Measurements from ENCODE around the gene KAZN. TPM values are rescaled to one million over a fixed set of nuclear protein-coding genes. Genes with fewer than 3 reads are reported as not detected.

The KAZN gene
- polyA plus RNA-seq, 2 of the 4 experiments (the other 2 are of a cell fraction), result 1.3 to 1.9 TPM

GRCh38 chr1:14759843-14760242 lies 161.4 kb downstream of the KAZN start:
- WGBS (ENCODE audit: missing lambda C conversion rate), result 55% methylated on average over 7 of the region's 7 CpGs
- H3K4me2 ChIP-seq, result no peak overlapping the region
- no peak for FAIRE-seq

GRCh38 chr1:14760780-14761179 lies 162.3 kb downstream of the KAZN start:
- DNase-seq (ENCODE audit: low read depth in 1 of 2, low spot score in 1 of 2) (no peak), ATAC-seq (no peak), FAIRE-seq (no peak)
- Histone ChIP-seq H3K9me3 (no peaks in the 10 kb centered on the region), H3K4me3 (no peak overlapping the region), H3K4me2 (no peak overlapping the region), H3K4me1 (0 out of 3 replicates have a peak, but pooled peaks cover 6% of the 10 kb centered on the region), H3K27ac (no peak overlapping the region)
- CTCF ChIA-PET, result no interaction called here
- TF ChIP-seq RARB (CRISPR knock-in tag; IDR thresholded peaks at IDR 0.05) (no peak), REST (IDR thresholded peaks at IDR 0.05) (no peak), FOSL2 (IDR thresholded peaks at IDR 0.05) (no peak), FOSL2 (CRISPR knock-in tag; IDR thresholded peaks at IDR 0.05) (no peak), EHMT2 (IDR thresholded peaks at IDR 0.05; ENCODE audit: low read depth) (no peak), FOSB (CRISPR knock-in tag; IDR thresholded peaks at IDR 0.05) (no peak), SREBF2 (IDR thresholded peaks at IDR 0.05) (no peak), MAFK (IDR thresholded peaks at IDR 0.05; ENCODE audit: partially characterized antibody) (no peak), RAD21 (conservative IDR thresholded peaks at IDR 0.05 in 1 of 2, IDR thresholded peaks at IDR 0.05 in 1 of 2) (no peak), ZNF302 (CRISPR knock-in tag; IDR thresholded peaks at IDR 0.05) (no peak), ELK1 (IDR thresholded peaks at IDR 0.05; ENCODE audit: low read depth, low read length) (no peak), TP53 (CRISPR knock-in tag; IDR thresholded peaks at IDR 0.05) (no peak), KDM1A (IDR thresholded peaks at IDR 0.05; ENCODE audit: low read depth) (no peak), ZSCAN20 (CRISPR knock-in tag; IDR thresholded peaks at IDR 0.05) (no peak)
- TF ChIP-seq, protein P1, sequence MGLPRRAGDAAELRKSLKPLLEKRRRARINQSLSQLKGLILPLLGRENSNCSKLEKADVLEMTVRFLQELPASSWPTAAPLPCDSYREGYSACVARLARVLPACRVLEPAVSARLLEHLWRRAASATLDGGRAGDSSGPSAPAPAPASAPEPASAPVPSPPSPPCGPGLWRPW (IDR thresholded peaks at IDR 0.05), result no peak
- TF ChIP-seq, protein P2, sequence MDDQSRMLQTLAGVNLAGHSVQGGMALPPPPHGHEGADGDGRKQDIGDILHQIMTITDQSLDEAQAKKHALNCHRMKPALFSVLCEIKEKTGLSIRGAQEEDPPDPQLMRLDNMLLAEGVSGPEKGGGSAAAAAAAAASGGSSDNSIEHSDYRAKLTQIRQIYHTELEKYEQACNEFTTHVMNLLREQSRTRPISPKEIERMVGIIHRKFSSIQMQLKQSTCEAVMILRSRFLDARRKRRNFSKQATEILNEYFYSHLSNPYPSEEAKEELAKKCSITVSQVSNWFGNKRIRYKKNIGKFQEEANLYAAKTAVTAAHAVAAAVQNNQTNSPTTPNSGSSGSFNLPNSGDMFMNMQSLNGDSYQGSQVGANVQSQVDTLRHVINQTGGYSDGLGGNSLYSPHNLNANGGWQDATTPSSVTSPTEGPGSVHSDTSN (IDR thresholded peaks at IDR 0.05), result no peak
- POLR2A ChIA-PET, result no interaction called here
- 63% methylated on average over 5 of the region's 5 CpGs for WGBS (ENCODE audit: missing lambda C conversion rate)

More at GRCh38 chr1:14759843-14760242, 161.4 kb downstream of the KAZN start:
- Histone ChIP-seq H3K4me3 (no peak overlapping the region), H3K4me1 (no peaks in the 10 kb centered on the region), H3K27ac (no peak overlapping the region), H3K9me3 (no peaks in the 10 kb centered on the region)
- DNase-seq (ENCODE audit: low read depth in 1 of 2, low spot score in 1 of 2) (no peak), ATAC-seq (no peak)
- TF ChIP-seq NFE2L2 (conservative IDR thresholded peaks at IDR 0.05; ENCODE audit: low read length), result no peak
- no peak for TF ChIP-seq RFX5 (IDR thresholded peaks at IDR 0.05)
- no peak for TF ChIP-seq FOSB (CRISPR knock-in tag; IDR thresholded peaks at IDR 0.05)
- TF ChIP-seq CEBPB (IDR thresholded peaks at IDR 0.05), result no peak
- TF ChIP-seq HOXA7 (CRISPR knock-in tag; IDR thresholded peaks at IDR 0.05), result no peak
- TF ChIP-seq, protein P3, sequence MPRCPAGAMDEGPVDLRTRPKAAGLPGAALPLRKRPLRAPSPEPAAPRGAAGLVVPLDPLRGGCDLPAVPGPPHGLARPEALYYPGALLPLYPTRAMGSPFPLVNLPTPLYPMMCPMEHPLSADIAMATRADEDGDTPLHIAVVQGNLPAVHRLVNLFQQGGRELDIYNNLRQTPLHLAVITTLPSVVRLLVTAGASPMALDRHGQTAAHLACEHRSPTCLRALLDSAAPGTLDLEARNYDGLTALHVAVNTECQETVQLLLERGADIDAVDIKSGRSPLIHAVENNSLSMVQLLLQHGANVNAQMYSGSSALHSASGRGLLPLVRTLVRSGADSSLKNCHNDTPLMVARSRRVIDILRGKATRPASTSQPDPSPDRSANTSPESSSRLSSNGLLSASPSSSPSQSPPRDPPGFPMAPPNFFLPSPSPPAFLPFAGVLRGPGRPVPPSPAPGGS (IDR thresholded peaks at IDR 0.05), result no peak
- no peak for TF ChIP-seq RARB (CRISPR knock-in tag; IDR thresholded peaks at IDR 0.05)
- no peak for TF ChIP-seq JUNB (IDR thresholded peaks at IDR 0.05)
- TF ChIP-seq HMGXB4 (CRISPR knock-in tag; IDR thresholded peaks at IDR 0.05; ENCODE audit: borderline replicate concordance), result no peak
- no peak for TF ChIP-seq SMC3 (IDR thresholded peaks at IDR 0.05)
- TF ChIP-seq MAFK (IDR thresholded peaks at IDR 0.05; ENCODE audit: partially characterized antibody), result no peak
- no peak for TF ChIP-seq MYC (IDR thresholded peaks at IDR 0.05; ENCODE audit: borderline replicate concordance, low read length)
- no peak for TF ChIP-seq ZNF302 (CRISPR knock-in tag; IDR thresholded peaks at IDR 0.05)
- no peak for TF ChIP-seq HEYL (CRISPR knock-in tag; IDR thresholded peaks at IDR 0.05)
- TF ChIP-seq TFCP2L1 (CRISPR knock-in tag; IDR thresholded peaks at IDR 0.05), result no peak
- TF ChIP-seq BHLHE40 (IDR thresholded peaks at IDR 0.05; ENCODE audit: low read depth, low read length), result no peak
- TF ChIP-seq ZSCAN20 (CRISPR knock-in tag; IDR thresholded peaks at IDR 0.05), result no peak
- ChIA-PET CTCF (no interaction called here), POLR2A (no interaction called here)

Data from A549 (cell line).